GM18502 (cell line): ENCODE measurements around the gene BTN2A1.
"Not testable (repeated sequence)": the region's sequence is repeated elsewhere in the genome, so short reads cannot be mapped to it uniquely, and the experiment has no call there.

Experiments
- ATAC-seq: cut with Tn5 transposase; IDR thresholded peaks from one replicate; pipeline ENCODE4 v1.9.1; 2021; ENCODE audit warnings: mild to moderate bottlenecking; ENCODE audit not compliant: unreplicated experiment, poor library complexity

The BTN2A1 gene

GRCh38 chr6:26457806-26458688, at the start of gene BTN2A1:
BTN2A1 (plus strand) TSS chr6:26457955; CDS start chr6:26458637, 682 bp downstream.
- ATAC-seq = peak; percentile 98

GRCh38 chr6:26408828-26409730, 48.7 kb upstream of the BTN2A1 start:
- ATAC-seq = no peak

DNA sequence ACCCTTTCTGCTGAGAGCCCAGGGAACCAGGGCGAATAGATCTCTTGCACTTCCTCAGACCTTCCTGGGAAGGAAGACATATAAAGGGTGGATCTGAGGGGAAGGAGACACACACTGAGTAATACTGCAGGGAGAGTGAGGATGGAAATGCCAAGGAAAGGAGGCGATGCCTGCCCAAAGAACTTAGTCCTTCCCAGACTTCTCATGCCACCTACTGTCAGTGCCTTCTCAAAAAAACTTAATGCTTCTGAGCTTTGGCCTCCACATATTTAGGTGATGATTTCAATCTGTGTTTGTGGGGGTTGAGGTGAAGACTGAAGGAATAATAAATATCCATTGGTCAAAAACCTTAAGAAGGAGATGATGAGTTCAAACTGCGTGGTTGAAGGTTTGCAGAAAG, 46.0 kb upstream of the BTN2A1 start:
- no peak for ATAC-seq

DNA sequence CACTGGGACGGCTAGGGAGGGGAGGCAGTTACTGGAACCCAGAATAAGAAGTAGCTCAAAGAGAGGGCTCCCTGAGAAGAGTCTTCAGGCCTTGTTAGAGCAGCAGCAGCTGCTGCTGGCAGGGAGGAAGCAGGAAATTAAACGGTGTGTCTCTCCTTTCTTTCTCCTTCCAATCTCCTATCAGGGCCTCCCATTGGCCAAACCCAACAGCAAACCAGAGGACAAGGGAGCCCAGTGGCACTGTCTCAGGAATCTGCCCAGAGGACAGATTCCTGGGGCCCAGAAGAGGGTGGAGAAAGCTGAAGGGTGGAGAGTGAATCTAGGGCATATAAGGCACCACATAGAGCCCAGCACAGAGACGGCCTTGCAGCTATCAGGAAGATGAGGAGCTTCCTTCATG, 45.5 kb upstream of the BTN2A1 start:
- no peak for ATAC-seq

DNA sequence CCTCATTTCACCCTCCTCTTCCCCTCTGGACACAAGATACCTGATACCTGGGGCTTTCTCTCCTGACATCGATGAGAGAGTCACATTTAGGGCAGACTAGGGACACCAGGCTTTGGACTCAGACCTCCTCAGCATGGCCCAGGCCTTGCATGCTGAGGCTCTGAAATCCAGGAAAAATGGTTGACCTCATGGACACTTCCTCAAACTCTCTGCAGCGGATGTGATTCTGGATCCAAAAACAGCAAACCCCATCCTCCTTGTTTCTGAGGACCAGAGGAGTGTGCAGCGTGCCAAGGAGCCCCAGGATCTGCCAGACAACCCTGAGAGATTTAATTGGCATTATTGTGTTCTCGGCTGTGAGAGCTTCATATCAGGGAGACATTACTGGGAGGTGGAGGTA, 44.8 kb upstream of the BTN2A1 start:
- ATAC-seq = no peak

DNA sequence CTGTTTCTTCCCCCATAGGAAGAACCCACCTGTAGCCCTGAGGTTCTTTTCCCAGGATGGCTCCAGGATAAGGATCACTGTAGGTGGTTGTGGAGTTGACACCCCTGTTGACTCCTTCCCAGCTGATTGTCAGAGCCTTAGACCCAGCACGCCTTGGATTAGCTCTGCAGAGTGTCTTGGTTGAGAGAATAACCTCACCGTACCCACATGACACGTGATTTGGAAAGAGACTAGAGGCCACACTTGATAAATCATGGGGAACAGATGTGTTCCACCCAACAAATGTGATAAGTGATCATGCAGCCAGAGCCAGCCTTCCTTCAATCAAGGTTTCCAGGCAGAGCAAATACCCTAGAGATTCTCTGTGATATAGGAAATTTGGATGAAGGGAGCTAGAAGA, 43.5 kb upstream of the BTN2A1 start:
- ATAC-seq = no peak

- no peak for ATAC-seq
Observed at GRCh38 chr6:26415036-26415614, 42.6 kb upstream of the BTN2A1 start.

DNA sequence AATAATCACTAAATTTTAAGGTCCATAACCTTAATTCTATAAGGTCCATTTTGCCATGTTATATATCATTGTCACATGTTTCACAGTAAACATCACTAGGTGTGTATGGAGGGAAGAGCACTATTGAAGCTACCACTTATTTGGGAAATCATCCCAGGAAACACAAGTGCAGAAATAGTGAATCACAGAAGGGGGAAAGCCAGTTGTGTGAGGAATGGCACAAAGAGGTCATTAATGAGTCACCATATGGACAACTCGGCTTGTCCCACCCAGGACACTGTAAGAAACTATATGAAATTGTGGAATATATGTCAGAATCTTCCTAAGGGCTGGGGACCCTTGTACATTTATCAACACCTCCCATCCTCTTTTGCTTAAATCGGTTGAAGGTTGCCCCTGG, 42.0 kb upstream of the BTN2A1 start:
- no peak for ATAC-seq

GRCh38 chr6:26416288-26416687, 41.5 kb upstream of the BTN2A1 start:
- no peak for ATAC-seq

GRCh38 chr6:26418077-26418476, 39.7 kb upstream of the BTN2A1 start:
- not testable (repeated sequence) for ATAC-seq

DNA sequence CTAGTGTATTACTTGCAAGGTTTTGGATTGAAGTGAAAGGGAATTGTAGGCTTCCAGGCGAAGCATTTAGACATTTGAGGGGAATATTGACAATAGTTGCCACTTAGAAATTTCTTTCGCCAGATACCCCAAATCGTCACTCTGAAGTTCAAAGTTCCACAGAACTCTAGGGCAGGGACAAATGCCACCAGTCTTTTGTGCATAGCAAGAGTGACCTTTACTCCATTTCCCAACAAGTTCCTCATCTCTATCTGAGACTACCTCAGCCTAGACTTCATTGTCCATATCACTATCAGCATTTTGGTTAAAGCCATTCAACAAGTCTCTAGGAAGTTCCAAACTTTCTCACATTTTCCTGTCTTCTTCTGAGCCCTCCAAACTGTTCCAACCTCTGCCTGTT, 39.0 kb upstream of the BTN2A1 start:
- ATAC-seq = not testable (repeated sequence)

DNA sequence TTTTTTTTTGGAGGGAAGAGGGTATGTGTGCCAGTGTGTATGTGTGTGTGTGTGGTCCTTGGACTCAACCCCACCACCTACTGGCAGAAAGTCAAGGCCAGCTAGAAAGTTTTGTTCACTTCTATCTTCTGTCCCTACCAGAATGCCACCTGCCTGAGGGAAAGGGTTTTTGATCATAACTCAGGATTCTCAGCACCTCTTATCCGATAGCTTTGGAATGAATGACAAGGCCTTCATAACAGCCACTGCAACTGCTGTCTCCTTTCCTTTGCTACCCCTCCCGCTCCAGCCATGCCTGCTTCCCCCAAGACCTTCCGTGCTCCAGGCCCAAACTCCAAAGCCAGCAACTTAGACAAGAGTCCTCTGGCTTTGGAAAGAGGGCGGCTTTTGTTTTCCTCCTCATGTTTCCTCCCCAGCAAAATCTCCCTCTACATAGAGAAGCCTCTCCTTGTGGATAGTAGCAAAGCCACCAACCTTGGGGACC, 37.0 kb upstream of the BTN2A1 start:
- ATAC-seq = peak; percentile 9

DNA sequence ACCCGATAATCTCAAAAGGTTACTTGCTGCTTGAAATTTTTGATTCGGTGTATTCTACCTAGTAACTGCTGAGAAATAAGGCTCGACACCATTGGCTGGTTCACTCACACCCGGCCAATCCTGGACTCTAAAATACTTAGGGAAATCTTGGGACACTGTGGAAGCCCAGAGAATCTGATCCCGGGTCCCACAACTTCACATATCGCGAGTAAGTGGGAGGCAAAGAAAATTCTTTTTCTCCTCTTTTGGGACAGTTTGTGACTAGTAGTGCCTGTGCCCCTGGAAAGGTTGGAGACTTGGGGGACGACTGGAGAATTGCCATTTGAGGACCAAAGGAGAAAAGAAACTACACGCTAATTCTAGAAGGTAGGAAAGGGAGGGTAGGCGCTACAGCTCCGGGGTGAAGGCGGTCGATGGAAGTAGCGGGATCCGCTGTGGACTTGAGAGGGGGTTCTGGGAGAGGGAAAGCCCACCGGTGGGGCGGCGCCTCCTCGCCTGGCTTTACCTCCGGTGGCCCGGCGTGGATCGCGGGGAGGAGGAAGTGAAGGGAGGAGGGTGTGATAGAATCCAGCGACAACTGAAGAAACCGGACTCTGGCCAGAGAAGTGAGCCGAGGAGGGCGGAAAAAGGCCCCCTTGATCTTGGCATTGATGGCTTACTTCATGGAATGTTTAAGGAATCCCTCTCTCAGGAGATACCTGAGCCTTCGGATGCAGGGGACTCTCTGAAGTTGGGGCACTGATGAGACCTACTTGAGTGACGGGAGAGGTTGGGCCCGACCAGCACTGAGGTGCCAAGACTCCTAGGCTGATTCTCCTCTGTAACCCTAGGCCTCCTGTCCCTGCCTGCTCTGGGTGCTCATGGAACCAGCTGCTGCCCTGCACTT, 36.3 kb upstream of the BTN2A1 start:
- ATAC-seq = peak; percentile 89

- no peak for ATAC-seq
Observed at GRCh38 chr6:26422329-26422728, 35.4 kb upstream of the BTN2A1 start.

DNA sequence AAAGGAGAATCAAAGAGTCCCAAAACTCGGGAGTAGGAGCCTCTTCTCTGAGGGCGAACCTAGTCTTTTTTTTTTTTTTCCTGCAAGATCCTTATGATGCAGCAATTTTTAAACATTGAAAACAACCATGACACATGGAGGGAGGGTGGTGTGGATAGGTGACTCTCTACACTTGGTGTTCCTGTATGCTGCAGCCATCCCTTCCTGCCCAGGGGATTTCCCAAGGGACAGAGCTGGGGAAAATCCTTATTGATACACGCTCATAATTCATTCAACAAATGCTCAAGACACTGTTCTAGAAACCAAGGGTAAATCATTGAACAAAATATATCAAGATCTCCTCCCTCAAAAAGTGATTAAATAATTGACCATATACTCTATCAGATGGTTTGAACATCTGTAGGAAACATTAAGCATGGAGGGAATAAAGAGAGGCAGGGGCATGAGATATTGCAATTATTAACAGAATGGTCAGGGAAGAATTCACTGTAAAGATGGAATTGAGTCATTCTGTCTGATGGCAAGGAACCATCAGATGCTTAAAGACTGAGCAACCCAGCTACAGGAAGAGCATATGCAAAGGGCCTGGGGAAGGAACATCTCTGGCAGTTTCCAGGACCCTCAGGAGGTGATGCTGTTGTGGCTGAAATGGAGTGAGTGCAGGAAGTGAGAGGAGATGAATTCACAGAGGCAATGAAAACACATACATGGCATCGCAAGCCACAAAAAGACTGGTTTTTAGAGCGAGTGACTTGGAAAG, 30.9 kb upstream of the BTN2A1 start:
- no peak for ATAC-seq

DNA sequence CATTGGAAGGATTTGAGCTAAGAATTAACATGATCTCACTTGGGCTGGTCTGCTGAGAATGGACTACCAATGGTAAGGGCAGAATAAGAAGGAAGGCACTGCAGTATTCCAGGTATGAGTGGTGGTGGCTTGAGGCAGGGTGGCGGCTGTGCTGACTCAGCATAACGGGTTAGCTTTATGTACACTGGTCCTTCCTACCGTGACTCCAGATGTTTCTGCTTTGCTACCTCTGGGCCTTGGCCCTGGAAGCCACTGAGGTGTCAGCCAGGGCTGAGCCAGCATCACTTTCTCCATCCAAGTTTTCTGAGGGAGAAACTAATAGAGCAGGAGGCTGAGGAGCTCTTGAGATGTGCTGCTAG, 30.3 kb upstream of the BTN2A1 start:
- no peak for ATAC-seq

GRCh38 chr6:26428206-26428605, 29.5 kb upstream of the BTN2A1 start:
- ATAC-seq = no peak

DNA sequence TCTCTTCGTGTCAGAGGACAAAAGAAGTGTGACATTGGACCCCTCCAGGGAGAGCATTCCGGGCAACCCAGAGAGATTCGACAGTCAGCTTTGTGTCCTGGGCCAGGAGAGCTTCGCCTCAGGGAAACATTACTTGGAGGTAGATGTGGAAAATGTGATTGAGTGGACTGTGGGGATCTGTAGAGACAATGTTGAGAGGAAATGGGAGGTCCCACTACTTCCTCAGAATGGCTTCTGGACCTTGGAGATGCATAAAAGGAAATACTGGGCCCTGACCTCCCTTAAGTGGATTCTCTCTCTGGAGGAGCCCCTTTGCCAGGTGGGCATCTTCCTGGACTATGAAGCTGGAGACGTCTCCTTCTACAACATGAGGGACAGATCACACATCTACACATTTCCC, 27.0 kb upstream of the BTN2A1 start:
- ATAC-seq = no peak
